ENCODE data around the gene SRGAP1.
"Not testable (repeated sequence)": the region's sequence is repeated elsewhere in the genome, so short reads cannot be mapped to it uniquely, and the experiment has no call there.

The SRGAP1 gene

DNA sequence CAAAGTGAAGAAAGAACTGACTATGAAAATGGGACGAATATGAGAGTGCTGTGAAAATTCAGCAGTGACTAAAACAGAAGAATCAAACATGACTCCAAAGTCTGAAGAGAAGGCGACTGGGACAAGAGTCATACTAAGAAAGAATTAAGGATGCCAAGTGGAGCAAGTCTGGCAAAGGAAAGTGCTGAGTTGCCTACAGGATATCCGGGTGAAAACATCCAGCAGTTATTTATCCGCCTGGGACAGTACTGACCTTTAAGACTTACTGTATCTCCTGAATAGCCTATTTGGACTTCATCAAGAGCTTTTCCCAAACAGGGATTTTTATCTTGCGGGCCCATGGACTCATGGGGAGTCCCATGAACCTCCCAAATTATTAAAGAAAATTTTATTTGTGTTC is 336.5 kb downstream of the SRGAP1 start:
- no peak for DNase-seq

- DNase-seq = peak; percentile 35 to 80
These were observed 337.2 kb downstream of the SRGAP1 start for GRCh38 chr12:64181430-64182291.

- no peak for DNase-seq
These were observed 339.7 kb downstream of the SRGAP1 start for GRCh38 chr12:64184216-64184615.

DNA sequence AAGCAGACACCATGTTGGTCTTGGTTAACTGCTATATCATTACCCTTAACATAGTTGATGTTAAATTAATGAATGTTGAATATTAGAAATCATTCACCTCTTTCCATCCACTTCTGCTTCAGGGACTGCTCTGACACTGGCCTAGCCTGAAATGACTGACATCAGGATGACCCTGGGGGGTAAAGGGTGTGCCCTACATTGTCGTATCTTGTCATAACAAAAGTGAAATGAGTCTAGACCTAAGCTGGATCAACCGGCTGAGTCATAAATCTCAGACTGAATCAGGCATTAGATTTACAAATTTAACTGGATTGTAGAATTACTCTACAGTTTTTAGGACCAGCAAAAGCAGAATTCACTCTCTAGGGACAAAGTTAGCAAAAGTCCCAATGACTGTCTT is 342.3 kb downstream of the SRGAP1 start:
- DNase-seq = no peak

DNA sequence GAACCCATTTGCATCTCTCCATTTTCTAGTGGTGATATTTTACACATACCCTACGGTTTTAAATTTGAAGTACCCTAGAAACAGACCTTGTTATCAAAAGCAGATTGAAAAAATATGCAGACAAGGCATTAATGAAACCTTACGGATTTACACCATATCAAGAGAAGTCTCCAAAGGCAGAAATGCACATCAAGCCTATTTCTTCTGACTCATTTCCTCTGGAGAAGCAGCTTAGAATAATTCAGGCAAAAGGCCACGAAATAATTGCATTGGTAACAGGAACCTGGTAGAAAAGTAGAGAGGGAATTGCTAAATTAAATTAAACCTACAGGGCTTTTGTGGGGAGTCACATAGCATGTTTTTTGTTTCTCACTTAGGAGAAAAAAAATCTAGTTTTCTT is 342.9 kb downstream of the SRGAP1 start:
- DNase-seq = no peak

GRCh38 chr12:64187794-64188193 is 343.3 kb downstream of the SRGAP1 start:
- DNase-seq = no peak

DNA sequence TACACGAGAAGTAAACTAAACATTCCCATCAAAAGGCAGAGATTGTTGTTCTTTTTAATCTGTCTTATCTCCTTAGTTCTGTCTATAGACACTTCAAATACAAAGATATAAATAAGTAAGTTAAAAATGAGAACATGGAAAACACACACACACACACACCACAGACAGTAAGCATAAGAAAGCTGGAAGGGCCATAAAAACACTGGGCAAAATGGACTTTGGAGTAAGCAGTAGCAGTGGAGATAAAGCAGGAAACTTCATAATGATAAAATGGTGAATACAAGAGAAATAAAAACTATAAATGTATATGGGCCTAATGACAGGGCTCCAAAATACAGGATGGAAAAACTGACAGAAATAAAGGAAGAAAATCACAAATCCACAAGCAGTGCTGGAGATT is 345.0 kb downstream of the SRGAP1 start:
- DNase-seq = no peak

- no peak for DNase-seq
These were observed 345.6 kb downstream of the SRGAP1 start for GRCh38 chr12:64190140-64190539.

GRCh38 chr12:64192644-64193444 is 348.3 kb downstream of the SRGAP1 start:
- DNase-seq = no peak

DNA sequence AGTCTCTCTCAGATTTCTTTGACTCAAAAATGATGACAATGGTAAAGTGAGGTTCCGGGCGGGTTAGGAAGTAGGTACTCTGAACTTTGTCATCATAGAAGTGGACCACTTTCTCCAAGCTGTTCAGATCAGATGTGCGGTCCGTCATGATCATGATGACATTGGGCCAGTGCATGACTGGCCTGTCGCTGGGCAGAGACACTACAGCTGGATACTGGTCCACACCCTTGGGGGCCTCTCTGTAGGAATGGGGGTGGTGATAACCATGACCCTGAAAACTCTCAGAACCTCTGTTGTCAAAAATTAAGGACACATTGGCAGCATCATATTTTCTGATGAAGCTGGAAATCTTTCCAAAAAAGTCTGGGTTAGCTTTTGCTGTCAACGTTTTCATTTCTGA is 349.4 kb downstream of the SRGAP1 start:
- DNase-seq = no peak

GRCh38 chr12:64194333-64195149 is 350.0 kb downstream of the SRGAP1 start:
- DNase-seq = no peak

GRCh38 chr12:64195841-64196240 is 351.3 kb downstream of the SRGAP1 start:
- not testable (repeated sequence) for DNase-seq

- no peak for DNase-seq
These were observed 358.5 kb downstream of the SRGAP1 start for GRCh38 chr12:64203036-64203435.

- DNase-seq = no peak
These were observed 359.3 kb downstream of the SRGAP1 start for GRCh38 chr12:64203775-64204174.

DNA sequence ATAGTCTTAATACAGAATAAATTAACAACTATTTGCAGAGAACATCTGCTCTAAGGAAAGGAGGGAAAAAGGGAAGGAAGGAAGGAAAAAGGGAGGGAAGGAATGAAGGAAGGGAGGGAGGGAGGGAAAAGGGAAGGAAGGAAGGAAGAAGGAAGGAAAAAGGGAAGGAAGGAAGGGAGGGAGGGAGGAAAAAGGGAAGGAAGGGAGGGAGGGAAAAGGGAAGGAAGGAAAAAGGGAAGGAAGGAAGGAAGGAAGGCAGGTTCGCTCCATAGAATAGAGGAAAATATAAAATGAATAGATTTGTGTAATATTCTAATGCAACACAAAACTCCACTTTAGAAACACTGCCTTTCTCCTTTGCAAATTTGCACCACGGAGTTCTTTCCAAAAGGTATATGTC is 361.0 kb downstream of the SRGAP1 start:
- DNase-seq = no peak

DNA sequence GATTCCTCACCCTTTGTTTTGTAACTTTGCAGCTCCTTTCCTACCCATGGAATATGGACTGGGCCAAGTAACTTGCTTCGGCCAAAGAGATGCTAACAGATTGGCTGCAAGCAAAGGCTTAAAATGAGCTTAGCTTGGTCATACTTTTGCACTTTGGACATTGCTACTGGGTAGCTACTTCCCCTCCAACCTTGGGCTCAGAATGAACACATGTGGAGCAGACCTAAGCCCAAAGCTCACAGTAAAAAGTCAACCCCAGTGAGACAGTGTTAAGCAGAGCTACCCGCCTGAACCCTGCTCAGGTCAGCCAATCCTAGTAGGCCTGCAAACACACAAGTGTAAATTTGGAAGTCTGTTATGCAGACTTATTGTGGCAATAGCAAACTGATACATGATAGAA is 363.0 kb downstream of the SRGAP1 start:
- no peak for DNase-seq
